ENCODE results near the gene MANF. TPM values are rescaled to one million over a fixed set of nuclear protein-coding genes. Genes with fewer than 3 reads are reported as not detected.
A peak's percentile ranks its signal among the peaks of the same experiment; 100 is the strongest.

Gene MANF
- total RNA-seq, 2 experiments from 2014 or later, result 104 to 117 TPM

- Histone ChIP-seq H3K79me2 (ENCODE audit: insufficient read depth, low read depth, low read length) (peaks cover 20% of the 10 kb centered on the region), H3K4me2 (ENCODE audit: low read length) (no peak overlapping the region), H3K4me1 (ENCODE audit: insufficient read depth, low read length, poor library complexity, severe bottlenecking) (peaks cover 11% of the 10 kb centered on the region), H4K20me1 (ENCODE audit: insufficient read depth, low read length) (peaks cover 5% of the 10 kb centered on the region; the same call in 1 of the 2 replicates), H3K9me3 (ENCODE audit: low read length) (no peaks in the 10 kb centered on the region), H3K36me3 (ENCODE audit: insufficient read depth, low read length) (peaks cover 8% of the 10 kb centered on the region; the same call in 1 of the 2 replicates), H2AFZ (ENCODE audit: low read length) (no peak overlapping the region), H3K4me3 (ENCODE audit: low read depth, low read length, poor library complexity, severe bottlenecking) (no peak overlapping the region), H3K9me2 (ENCODE audit: insufficient read depth, low read length) (no peaks in the 10 kb centered on the region), H3K27ac (ENCODE audit: low read depth, low read length, poor library complexity, severe bottlenecking) (no peak overlapping the region)
- no peak for DNase-seq (ENCODE audit: low spot score)
- ChIA-PET CTCF (ENCODE audit: unreplicated experiment) (no interaction called here), POLR2A (no interaction called here)
- intact Hi-C loops (cut with micrococcal nuclease; ENCODE audit: unreplicated experiment), result no loop called here
- TF ChIP-seq, protein P1, sequence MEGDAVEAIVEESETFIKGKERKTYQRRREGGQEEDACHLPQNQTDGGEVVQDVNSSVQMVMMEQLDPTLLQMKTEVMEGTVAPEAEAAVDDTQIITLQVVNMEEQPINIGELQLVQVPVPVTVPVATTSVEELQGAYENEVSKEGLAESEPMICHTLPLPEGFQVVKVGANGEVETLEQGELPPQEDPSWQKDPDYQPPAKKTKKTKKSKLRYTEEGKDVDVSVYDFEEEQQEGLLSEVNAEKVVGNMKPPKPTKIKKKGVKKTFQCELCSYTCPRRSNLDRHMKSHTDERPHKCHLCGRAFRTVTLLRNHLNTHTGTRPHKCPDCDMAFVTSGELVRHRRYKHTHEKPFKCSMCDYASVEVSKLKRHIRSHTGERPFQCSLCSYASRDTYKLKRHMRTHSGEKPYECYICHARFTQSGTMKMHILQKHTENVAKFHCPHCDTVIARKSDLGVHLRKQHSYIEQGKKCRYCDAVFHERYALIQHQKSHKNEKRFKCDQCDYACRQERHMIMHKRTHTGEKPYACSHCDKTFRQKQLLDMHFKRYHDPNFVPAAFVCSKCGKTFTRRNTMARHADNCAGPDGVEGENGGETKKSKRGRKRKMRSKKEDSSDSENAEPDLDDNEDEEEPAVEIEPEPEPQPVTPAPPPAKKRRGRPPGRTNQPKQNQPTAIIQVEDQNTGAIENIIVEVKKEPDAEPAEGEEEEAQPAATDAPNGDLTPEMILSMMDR (conservative IDR thresholded peaks at IDR 0.05; ENCODE audit: low read length), result no peak
- no peak for TF ChIP-seq EZH2phosphoT487 (IDR thresholded peaks at IDR 0.05; ENCODE audit: borderline replicate concordance, low read depth, low read length)
- BruUV-seq (replicated peaks), result no TSS peak
Measured at GRCh38 chr3:51381333-51381705, 3.8 kb upstream of the MANF start.

GRCh38 chr3:51382076-51382745 is 2.9 kb upstream of the MANF start:
- TF ChIP-seq, protein P1 (conservative IDR thresholded peaks at IDR 0.05; ENCODE audit: low read length), result no peak
- TF ChIP-seq EZH2phosphoT487 (IDR thresholded peaks at IDR 0.05; ENCODE audit: borderline replicate concordance, low read depth, low read length), result no peak
- POLR2A ChIA-PET, result no interaction called here
- Histone ChIP-seq H3K79me2 (ENCODE audit: insufficient read depth, low read depth, low read length) (peaks cover 28% of the 10 kb centered on the region), H3K36me3 (ENCODE audit: insufficient read depth, low read length) (peaks cover 15% of the 10 kb centered on the region), H3K4me3 (ENCODE audit: low read depth, low read length, poor library complexity, severe bottlenecking) (no peak overlapping the region), H2AFZ (ENCODE audit: low read length) (no peak overlapping the region), H3K9me3 (ENCODE audit: low read length) (no peaks in the 10 kb centered on the region), H3K9me2 (ENCODE audit: insufficient read depth, low read length) (no peaks in the 10 kb centered on the region), H3K4me1 (ENCODE audit: insufficient read depth, low read length, poor library complexity, severe bottlenecking) (peaks cover 20% of the 10 kb centered on the region), H3K27ac (ENCODE audit: low read depth, low read length, poor library complexity, severe bottlenecking) (no peak overlapping the region), H3K4me2 (ENCODE audit: low read length) (no peak overlapping the region), H4K20me1 (ENCODE audit: insufficient read depth, low read length) (peaks cover 12% of the 10 kb centered on the region; the same call in 1 of the 2 replicates)
- BruUV-seq (replicated peaks), result no TSS peak
- no peak for DNase-seq (ENCODE audit: low spot score)
- intact Hi-C loops (cut with micrococcal nuclease; ENCODE audit: unreplicated experiment), result no loop called here
- CTCF ChIA-PET (ENCODE audit: unreplicated experiment), result no interaction called here

- no peak overlapping the region for H2AFZ ChIP-seq (ENCODE audit: low read length)
- DNase-seq (ENCODE audit: low spot score), result no peak
- H3K4me3 ChIP-seq (ENCODE audit: low read depth, low read length, poor library complexity, severe bottlenecking), result peak overlapping the region; percentile 90
- peaks cover 28% of the 10 kb centered on the region for H3K4me1 ChIP-seq (ENCODE audit: insufficient read depth, low read length, poor library complexity, severe bottlenecking)
- peaks cover 18% of the 10 kb centered on the region; the same call in 1 of the 2 replicates for H4K20me1 ChIP-seq (ENCODE audit: insufficient read depth, low read length)
- no peaks in the 10 kb centered on the region for H3K9me2 ChIP-seq (ENCODE audit: insufficient read depth, low read length)
- H3K9me3 ChIP-seq (ENCODE audit: low read length), result no peaks in the 10 kb centered on the region
- POLR2A ChIA-PET, result no interaction called here
- H3K79me2 ChIP-seq (ENCODE audit: insufficient read depth, low read depth, low read length), result peaks cover 37% of the 10 kb centered on the region
- peaks cover 24% of the 10 kb centered on the region for H3K36me3 ChIP-seq (ENCODE audit: insufficient read depth, low read length)
- TF ChIP-seq, protein P1 (conservative IDR thresholded peaks at IDR 0.05; ENCODE audit: low read length), result no peak
- no peak for TF ChIP-seq EZH2phosphoT487 (IDR thresholded peaks at IDR 0.05; ENCODE audit: borderline replicate concordance, low read depth, low read length)
- CTCF ChIA-PET (ENCODE audit: unreplicated experiment), result no interaction called here
- intact Hi-C loops (cut with micrococcal nuclease; ENCODE audit: unreplicated experiment), result no loop called here
- no TSS peak for BruUV-seq (replicated peaks)
- H3K27ac ChIP-seq (ENCODE audit: low read depth, low read length, poor library complexity, severe bottlenecking), result no peak overlapping the region
- H3K4me2 ChIP-seq (ENCODE audit: low read length), result peak overlapping the region; percentile 85
Measured at GRCh38 chr3:51382947-51383578, 2.0 kb upstream of the MANF start.
